ENCODE measurements around the gene OR1K1. TPM values are rescaled to one million over a fixed set of nuclear protein-coding genes. Genes with fewer than 3 reads are reported as not detected.

Gene OR1K1
- total and polyA plus RNA-seq, 2 of the 13 experiments (the other 11 are each of a cell fraction or from before 2014, with no cell fraction given): not detected

- TF ChIP-seq BCL3 (CRISPR knock-in tag; IDR thresholded peaks at IDR 0.05): no peak
Observed at GRCh38 chr9:122835313-122835731, 35.4 kb downstream of the OR1K1 start (continued).

DNA sequence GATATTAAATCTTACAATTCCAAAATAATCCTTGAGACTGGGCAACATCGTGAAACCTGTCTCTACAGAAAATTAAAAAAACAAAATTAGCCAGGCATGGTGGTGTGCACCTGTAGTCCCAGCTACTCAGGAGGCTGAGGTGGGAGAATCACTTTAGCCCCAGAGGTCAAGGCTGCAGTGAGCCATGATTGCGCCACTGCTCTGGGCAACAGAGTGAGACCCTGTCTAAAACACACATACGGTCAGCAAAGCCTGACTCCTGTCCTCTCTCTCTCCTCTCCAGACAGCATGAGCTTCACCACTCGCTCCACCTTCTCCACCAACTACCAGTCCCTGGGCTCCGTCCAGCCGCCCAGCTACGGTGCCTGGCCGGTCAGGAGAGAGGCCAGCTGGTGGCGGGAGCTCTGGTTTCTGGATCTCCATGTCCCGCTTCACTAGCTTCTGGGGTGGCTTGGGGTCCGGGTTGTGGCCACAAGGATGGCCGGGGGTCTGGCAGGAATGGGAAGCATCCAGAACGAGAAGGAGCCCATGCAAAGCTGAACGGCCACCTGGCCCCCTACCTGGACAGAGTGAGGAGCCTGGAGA, 37.4 kb downstream of the OR1K1 start:
- ChIA-PET CTCF (ENCODE audit: low intra/inter-chr PET ratio, low total read pairs) (no interaction called here), POLR2A (interaction anchor here (1.0 to 1.8 kb wide), 2 partner anchors 8 to 9 kb away, joined by 3 to 5 read pairs; partner anchors contain the start of gene PDCL)
- peak; percentile 61 for ATAC-seq
- Histone ChIP-seq H3K4me3 (replicated peaks in 1 of 3; ENCODE audit: insufficient read depth in 1 of 3, low read depth in 2 of 3, low read length in 3 of 3) (peak overlapping the region in 2 of 3 experiments; percentile 27 to 59; a peak in 4 of 6 replicates), H3K4me2 (ENCODE audit: low read depth, low read length) (peak overlapping the region; percentile 77), H2AFZ (ENCODE audit: low read length) (no peak overlapping the region), H3K9me3 (ENCODE audit: low read length) (no peaks in the 10 kb centered on the region), H3K79me2 (ENCODE audit: insufficient read depth, low read length) (no peaks in the 10 kb centered on the region), H3K27ac (ENCODE audit: extremely low read length, insufficient read depth, low read length) (no peak overlapping the region), H3K4me1 (ENCODE audit: insufficient read depth, low read length) (peaks cover 37% of the 10 kb centered on the region), H3K9ac (ENCODE audit: insufficient read depth, low read depth, low read length) (0 out of 2 replicates have a peak overlapping the region, but pooled peaks have one; percentile 38), H4K20me1 (ENCODE audit: insufficient read depth, low read length) (no peaks in the 10 kb centered on the region), H3K36me3 (replicated peaks in 1 of 2; ENCODE audit: control insufficient read depth in 1 of 2, insufficient read depth in 2 of 2, low read length in 2 of 2) (no peaks in the 10 kb centered on the region), H3K27me3 (ENCODE audit: control insufficient read depth in 1 of 2, insufficient read depth in 2 of 2, low read length in 2 of 2) (no peaks in the 10 kb centered on the region)
- WGBS (ENCODE audit: low lambda C conversion rate): 23% methylated on average over 11 of the region's 14 CpGs
- intact Hi-C loops (cut with micrococcal nuclease; ENCODE audit: unreplicated experiment) (no loop called here), in situ Hi-C loops (cut with HindIII; ENCODE audit: extremely low pct_ligation_motif_present, low pct_unique_long_range_greater_than_20kb) (no loop called here)
- DNase-seq (ENCODE audit: low spot score): no peak
- no peak for FAIRE-seq
- BruUV-seq (replicated peaks): no TSS peak
- peak; percentile 93 for TF ChIP-seq ZNF121 (CRISPR knock-in tag; IDR thresholded peaks at IDR 0.05)
- TF ChIP-seq TBL1XR1 (IDR thresholded peaks at IDR 0.05; ENCODE audit: borderline replicate concordance, low read length, partially characterized antibody): no peak
- TF ChIP-seq ARNTL (CRISPR knock-in tag; IDR thresholded peaks at IDR 0.05): no peak
- TF ChIP-seq ZBTB44 (CRISPR knock-in tag; IDR thresholded peaks at IDR 0.05): no peak
- no peak for TF ChIP-seq ZNF761 (CRISPR knock-in tag; conservative IDR thresholded peaks at IDR 0.05)
- TF ChIP-seq, protein P1, sequence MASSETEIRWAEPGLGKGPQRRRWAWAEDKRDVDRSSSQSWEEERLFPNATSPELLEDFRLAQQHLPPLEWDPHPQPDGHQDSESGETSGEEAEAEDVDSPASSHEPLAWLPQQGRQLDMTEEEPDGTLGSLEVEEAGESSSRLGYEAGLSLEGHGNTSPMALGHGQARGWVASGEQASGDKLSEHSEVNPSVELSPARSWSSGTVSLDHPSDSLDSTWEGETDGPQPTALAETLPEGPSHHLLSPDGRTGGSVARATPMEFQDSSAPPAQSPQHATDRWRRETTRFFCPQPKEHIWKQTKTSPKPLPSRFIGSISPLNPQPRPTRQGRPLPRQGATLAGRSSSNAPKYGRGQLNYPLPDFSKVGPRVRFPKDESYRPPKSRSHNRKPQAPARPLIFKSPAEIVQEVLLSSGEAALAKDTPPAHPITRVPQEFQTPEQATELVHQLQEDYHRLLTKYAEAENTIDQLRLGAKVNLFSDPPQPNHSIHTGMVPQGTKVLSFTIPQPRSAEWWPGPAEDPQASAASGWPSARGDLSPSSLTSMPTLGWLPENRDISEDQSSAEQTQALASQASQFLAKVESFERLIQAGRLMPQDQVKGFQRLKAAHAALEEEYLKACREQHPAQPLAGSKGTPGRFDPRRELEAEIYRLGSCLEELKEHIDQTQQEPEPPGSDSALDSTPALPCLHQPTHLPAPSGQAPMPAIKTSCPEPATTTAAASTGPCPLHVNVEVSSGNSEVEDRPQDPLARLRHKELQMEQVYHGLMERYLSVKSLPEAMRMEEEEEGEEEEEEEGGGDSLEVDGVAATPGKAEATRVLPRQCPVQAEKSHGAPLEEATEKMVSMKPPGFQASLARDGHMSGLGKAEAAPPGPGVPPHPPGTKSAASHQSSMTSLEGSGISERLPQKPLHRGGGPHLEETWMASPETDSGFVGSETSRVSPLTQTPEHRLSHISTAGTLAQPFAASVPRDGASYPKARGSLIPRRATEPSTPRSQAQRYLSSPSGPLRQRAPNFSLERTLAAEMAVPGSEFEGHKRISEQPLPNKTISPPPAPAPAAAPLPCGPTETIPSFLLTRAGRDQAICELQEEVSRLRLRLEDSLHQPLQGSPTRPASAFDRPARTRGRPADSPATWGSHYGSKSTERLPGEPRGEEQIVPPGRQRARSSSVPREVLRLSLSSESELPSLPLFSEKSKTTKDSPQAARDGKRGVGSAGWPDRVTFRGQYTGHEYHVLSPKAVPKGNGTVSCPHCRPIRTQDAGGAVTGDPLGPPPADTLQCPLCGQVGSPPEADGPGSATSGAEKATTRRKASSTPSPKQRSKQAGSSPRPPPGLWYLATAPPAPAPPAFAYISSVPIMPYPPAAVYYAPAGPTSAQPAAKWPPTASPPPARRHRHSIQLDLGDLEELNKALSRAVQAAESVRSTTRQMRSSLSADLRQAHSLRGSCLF (CRISPR knock-in tag; IDR thresholded peaks at IDR 0.05; ENCODE audit: borderline replicate concordance): no peak
- peak; percentile 9; the same call in 1 of the 2 replicates for TF ChIP-seq NR2F2 (IDR thresholded peaks at IDR 0.05; ENCODE audit: borderline replicate concordance, low read depth)
- TF ChIP-seq, protein P2, sequence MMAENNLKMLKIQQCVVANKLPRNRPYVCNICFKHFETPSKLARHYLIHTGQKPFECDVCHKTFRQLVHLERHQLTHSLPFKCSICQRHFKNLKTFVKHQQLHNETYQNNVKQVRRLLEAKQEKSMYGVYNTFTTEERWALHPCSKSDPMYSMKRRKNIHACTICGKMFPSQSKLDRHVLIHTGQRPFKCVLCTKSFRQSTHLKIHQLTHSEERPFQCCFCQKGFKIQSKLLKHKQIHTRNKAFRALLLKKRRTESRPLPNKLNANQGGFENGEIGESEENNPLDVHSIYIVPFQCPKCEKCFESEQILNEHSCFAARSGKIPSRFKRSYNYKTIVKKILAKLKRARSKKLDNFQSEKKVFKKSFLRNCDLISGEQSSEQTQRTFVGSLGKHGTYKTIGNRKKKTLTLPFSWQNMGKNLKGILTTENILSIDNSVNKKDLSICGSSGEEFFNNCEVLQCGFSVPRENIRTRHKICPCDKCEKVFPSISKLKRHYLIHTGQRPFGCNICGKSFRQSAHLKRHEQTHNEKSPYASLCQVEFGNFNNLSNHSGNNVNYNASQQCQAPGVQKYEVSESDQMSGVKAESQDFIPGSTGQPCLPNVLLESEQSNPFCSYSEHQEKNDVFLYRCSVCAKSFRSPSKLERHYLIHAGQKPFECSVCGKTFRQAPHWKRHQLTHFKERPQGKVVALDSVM (CRISPR knock-in tag; IDR thresholded peaks at IDR 0.05): 0 out of 2 replicates have a peak, but pooled peaks have one; percentile 32
- TF ChIP-seq SOX6 (IDR thresholded peaks at IDR 0.05): no peak
- TF ChIP-seq SOX6 (CRISPR knock-in tag; IDR thresholded peaks at IDR 0.05): peak; percentile 5; the same call in 1 of the 2 replicates
- TF ChIP-seq CEBPG (CRISPR knock-in tag; IDR thresholded peaks at IDR 0.05): peak; percentile 82
- TF ChIP-seq GATA4 (IDR thresholded peaks at IDR 0.05; ENCODE audit: borderline replicate concordance, low read depth): no peak

All from HepG2 (cell line).